ENCODE measurements around the gene RAD51B.

The RAD51B gene

GRCh38 chr14:68238976-68239375 is 419.4 kb downstream of the RAD51B start:
- H3K4me3 ChIP-seq (ENCODE audit: severe bottlenecking) = no peak overlapping the region
- DNase-seq (ENCODE audit: low spot score) (no peak), ATAC-seq (ENCODE audit: low read depth) (no peak)
- H3K4me1 ChIP-seq (ENCODE audit: insufficient read depth, poor library complexity, severe bottlenecking) = peaks cover 4% of the 10 kb centered on the region
- H3K27ac ChIP-seq (ENCODE audit: poor library complexity, severe bottlenecking) = no peak overlapping the region
- no peaks in the 10 kb centered on the region for H3K27me3 ChIP-seq (ENCODE audit: insufficient read depth, poor library complexity, severe bottlenecking)
- no peaks in the 10 kb centered on the region for H3K9me3 ChIP-seq (ENCODE audit: severe bottlenecking)
- H3K36me3 ChIP-seq (ENCODE audit: low read depth) = no peaks in the 10 kb centered on the region
- TF ChIP-seq CTCF (IDR thresholded peaks at IDR 0.05; ENCODE audit: poor library complexity, severe bottlenecking) = no peak

GRCh38 chr14:68239988-68240771 is 420.6 kb downstream of the RAD51B start:
- Histone ChIP-seq H3K27me3 (ENCODE audit: insufficient read depth, poor library complexity, severe bottlenecking) (no peaks in the 10 kb centered on the region), H3K36me3 (ENCODE audit: low read depth) (no peaks in the 10 kb centered on the region), H3K9me3 (ENCODE audit: severe bottlenecking) (no peaks in the 10 kb centered on the region), H3K4me1 (ENCODE audit: insufficient read depth, poor library complexity, severe bottlenecking) (peaks cover 3% of the 10 kb centered on the region), H3K27ac (ENCODE audit: poor library complexity, severe bottlenecking) (no peak overlapping the region), H3K4me3 (ENCODE audit: severe bottlenecking) (no peak overlapping the region)
- DNase-seq (ENCODE audit: low spot score) = no peak
- no peak for TF ChIP-seq CTCF (IDR thresholded peaks at IDR 0.05; ENCODE audit: poor library complexity, severe bottlenecking)
- no peak for ATAC-seq (ENCODE audit: low read depth)

- H3K4me3 ChIP-seq (ENCODE audit: severe bottlenecking) = no peak overlapping the region
- H3K36me3 ChIP-seq (ENCODE audit: low read depth) = no peaks in the 10 kb centered on the region
- no peak overlapping the region for H3K27ac ChIP-seq (ENCODE audit: poor library complexity, severe bottlenecking)
- no peak for DNase-seq (ENCODE audit: low spot score)
- no peaks in the 10 kb centered on the region for H3K27me3 ChIP-seq (ENCODE audit: insufficient read depth, poor library complexity, severe bottlenecking)
- H3K9me3 ChIP-seq (ENCODE audit: severe bottlenecking) = no peaks in the 10 kb centered on the region
- TF ChIP-seq CTCF (IDR thresholded peaks at IDR 0.05; ENCODE audit: poor library complexity, severe bottlenecking) = no peak
- peaks cover 20% of the 10 kb centered on the region for H3K4me1 ChIP-seq (ENCODE audit: insufficient read depth, poor library complexity, severe bottlenecking)
- no peak for ATAC-seq (ENCODE audit: low read depth)
Measured at GRCh38 chr14:68241862-68242487, 422.4 kb downstream of the RAD51B start.

- Histone ChIP-seq H3K27me3 (ENCODE audit: insufficient read depth, poor library complexity, severe bottlenecking) (no peaks in the 10 kb centered on the region), H3K36me3 (ENCODE audit: low read depth) (no peaks in the 10 kb centered on the region), H3K9me3 (ENCODE audit: severe bottlenecking) (no peaks in the 10 kb centered on the region), H3K4me3 (ENCODE audit: severe bottlenecking) (no peak overlapping the region), H3K27ac (ENCODE audit: poor library complexity, severe bottlenecking) (no peak overlapping the region), H3K4me1 (ENCODE audit: insufficient read depth, poor library complexity, severe bottlenecking) (peaks cover 31% of the 10 kb centered on the region)
- no peak for ATAC-seq (ENCODE audit: low read depth)
- DNase-seq (ENCODE audit: low spot score) = no peak
- no peak for TF ChIP-seq CTCF (IDR thresholded peaks at IDR 0.05; ENCODE audit: poor library complexity, severe bottlenecking)
Measured at GRCh38 chr14:68243450-68244010, 424.0 kb downstream of the RAD51B start.

Measured in RWPE2 (cell line).